Keratinocyte (primary cell): Measurements from ENCODE around the gene SPATA6L. TPM values are rescaled to one million over a fixed set of nuclear protein-coding genes. Genes with fewer than 3 reads are reported as not detected.

Experiments used
- DNase-seq: peaks from one replicate; pipeline ENCODE4 v3.0.0-alpha.2; 2011; ENCODE audit warnings: low read depth, missing footprints, low spot score
- FAIRE-seq: peaks from 2 replicates; lab custom pipeline; 2011; peaks lifted over from hg19 to GRCh38; lab: Jason Lieb, UNC
- H2AFZ ChIP-seq: 2 replicates; pipeline ENCODE4 v1.6.0; 2012; ENCODE audit warnings: low read length, control low read depth, inconsistent platforms; ENCODE audit not compliant: control insufficient read depth
- H3K27ac ChIP-seq: 2 replicates; pipeline ENCODE4 v1.5.1; 2011; ENCODE audit warnings: low read length; ENCODE audit not compliant: control insufficient read depth, insufficient read depth
- H3K27me3 ChIP-seq: 3 replicates; pipeline ENCODE4 v1.6.0; 2011; ENCODE audit warnings: low read length; ENCODE audit not compliant: control insufficient read depth, insufficient read depth; ENCODE audit errors: extremely low read depth
- H3K36me3 ChIP-seq, 2 experiments: 2 replicates in 1 of 2; 3 replicates in 1 of 2; pipeline ENCODE4 v1.5.1; 2011; ENCODE audit warnings: low read length in 2 of 2, mild to moderate bottlenecking in 1 of 2; ENCODE audit not compliant: control insufficient read depth in 2 of 2, insufficient read depth in 2 of 2; ENCODE audit errors: extremely low read depth in 1 of 2
- H3K4me1 ChIP-seq: 3 replicates; pipeline ENCODE4 v1.5.1; 2011; ENCODE audit warnings: low read length; ENCODE audit not compliant: control insufficient read depth, insufficient read depth; ENCODE audit errors: extremely low read depth
- H3K4me2 ChIP-seq: 3 replicates; pipeline ENCODE4 v1.6.0; 2011; ENCODE audit warnings: low read depth, low read length; ENCODE audit not compliant: control insufficient read depth, insufficient read depth; ENCODE audit errors: extremely low read depth
- H3K4me3 ChIP-seq, 3 experiments: fragments of 200-600 bp in 1 of 3; sonication (generic) in 1 of 3; 2 replicates in 2 of 3; 3 replicates in 1 of 3; pipeline ENCODE4 v1.5.1; 2011 to 2016; ENCODE audit warnings: low read length in 3 of 3, mild to moderate bottlenecking in 3 of 3, control low read depth in 2 of 3, inconsistent platforms in 1 of 3, low read depth in 1 of 3, mixed read lengths in 1 of 3, mixed run types in 1 of 3, moderate library complexity in 1 of 3; ENCODE audit not compliant: control insufficient read depth in 2 of 3, insufficient read depth in 2 of 3; ENCODE audit errors: extremely low read depth in 1 of 3
- H3K79me2 ChIP-seq: 2 replicates; pipeline ENCODE4 v1.6.0; 2012; ENCODE audit warnings: low read length; ENCODE audit not compliant: control insufficient read depth, insufficient read depth
- H3K9ac ChIP-seq: 3 replicates; pipeline ENCODE4 v1.6.0; 2011; ENCODE audit warnings: low read length; ENCODE audit not compliant: control insufficient read depth, insufficient read depth; ENCODE audit errors: extremely low read depth
- H3K9me1 ChIP-seq: 3 replicates; pipeline ENCODE4 v1.6.0; 2011; ENCODE audit warnings: low read length; ENCODE audit not compliant: control insufficient read depth, insufficient read depth; ENCODE audit errors: extremely low read depth
- H3K9me3 ChIP-seq: 2 replicates; pipeline ENCODE4 v1.5.1; 2012; ENCODE audit warnings: low read depth, low read length; ENCODE audit not compliant: control insufficient read depth
- H4K20me1 ChIP-seq: 3 replicates; pipeline ENCODE4 v1.6.0; 2011; ENCODE audit warnings: low read length; ENCODE audit not compliant: control insufficient read depth, insufficient read depth; ENCODE audit errors: extremely low read depth
- EZH2 ChIP-seq: IDR thresholded peaks from one replicate; pipeline ENCODE4 v1.6.1; 2012; ENCODE audit warnings: inconsistent platforms, mild to moderate bottlenecking, low read length, moderate library complexity
- dilution Hi-C: fragments of 300-500 bp; cut with MboI; formaldehyde crosslinking; loops from one replicate; pipeline ENCODE4 v1.7.0; 2020; ENCODE audit warnings: low sequenced_read_pairs; ENCODE audit not compliant: extremely low pct_ligation_motif_present
- polyA plus RNA-seq, 5 experiments: library from polyadenylated mRNA; depleted of rRNA in 3 of 5; stranded (reverse) in 3 of 5; stranded (forward) in 1 of 5; unstranded in 1 of 5; fragments of >200 nt; gene quantifications; 1 replicate in 1 of 5; 2 replicates in 3 of 5; 3 replicates in 1 of 5; pipeline versions ENCODE4 v1.2.1 to v1.2.3, GENCODE V29; 2011 to 2012; ENCODE audit warnings: missing spikeins in 2 of 5, low read depth in 1 of 5, low replicate concordance in 1 of 5
- TF ChIP-seq, protein P1 (sequence below), 3 experiments: IDR thresholded peaks in 1 of 3; conservative IDR thresholded peaks in 1 of 3; optimal IDR thresholded peaks in 1 of 3; 2 replicates in 2 of 3; 3 replicates in 1 of 3; pipeline versions ENCODE3 to v1.5.1; 2011; ENCODE audit warnings: low read length in 3 of 3, mild to moderate bottlenecking in 3 of 3, moderate library complexity in 2 of 3, control low read depth in 1 of 3, inconsistent platforms in 1 of 3; ENCODE audit not compliant: insufficient read depth in 2 of 3; ENCODE audit errors: extremely low read depth in 1 of 3

The SPATA6L gene
- polyA plus RNA-seq, 1 donor (not counting 4 experiments of a cell fraction or from before 2014, with no cell fraction given) = 0.92 TPM

DNA sequence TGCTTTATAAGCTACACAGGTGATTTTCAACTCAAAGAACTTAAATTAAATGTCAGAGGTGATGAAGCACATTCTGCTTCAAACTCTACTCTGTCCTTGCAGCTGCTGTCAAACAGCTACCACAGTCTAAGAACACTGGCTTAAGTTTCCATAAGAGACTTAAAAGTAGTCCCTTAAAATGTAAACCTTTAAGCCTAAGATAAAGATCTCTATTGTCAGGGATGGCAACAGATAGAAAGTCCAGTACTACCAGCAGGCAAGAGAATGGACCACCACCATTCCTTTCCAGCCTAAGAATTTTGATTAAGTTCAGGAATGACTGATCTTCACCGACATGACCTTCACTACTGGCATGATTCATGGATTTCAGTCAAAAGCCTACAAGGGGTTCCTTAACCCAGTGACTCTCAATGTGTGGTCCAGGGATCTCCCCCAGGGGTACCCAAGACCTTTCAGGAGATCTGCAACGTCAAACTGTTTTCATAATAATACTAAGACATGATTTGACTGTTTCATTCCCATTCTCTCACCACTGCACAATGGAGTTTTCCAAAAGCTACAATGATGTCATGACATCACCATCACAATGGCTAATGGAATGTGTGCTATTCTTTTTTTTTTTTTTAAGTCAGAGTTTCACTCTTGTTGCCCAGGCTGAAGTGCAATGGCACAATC lies 45.3 kb downstream of the SPATA6L start:
- no peak overlapping the region for H3K4me3 ChIP-seq
- FAIRE-seq (no peak), DNase-seq (no peak)
- no peak overlapping the region for H3K4me2 ChIP-seq
- H3K9me3 ChIP-seq = no peaks in the 10 kb centered on the region
- dilution Hi-C loops = no loop called here
- no peak overlapping the region for H3K9ac ChIP-seq
- H2AFZ ChIP-seq = no peak overlapping the region
- H3K79me2 ChIP-seq = no peaks in the 10 kb centered on the region
- H3K27ac ChIP-seq = no peak overlapping the region
- TF ChIP-seq, protein P1, sequence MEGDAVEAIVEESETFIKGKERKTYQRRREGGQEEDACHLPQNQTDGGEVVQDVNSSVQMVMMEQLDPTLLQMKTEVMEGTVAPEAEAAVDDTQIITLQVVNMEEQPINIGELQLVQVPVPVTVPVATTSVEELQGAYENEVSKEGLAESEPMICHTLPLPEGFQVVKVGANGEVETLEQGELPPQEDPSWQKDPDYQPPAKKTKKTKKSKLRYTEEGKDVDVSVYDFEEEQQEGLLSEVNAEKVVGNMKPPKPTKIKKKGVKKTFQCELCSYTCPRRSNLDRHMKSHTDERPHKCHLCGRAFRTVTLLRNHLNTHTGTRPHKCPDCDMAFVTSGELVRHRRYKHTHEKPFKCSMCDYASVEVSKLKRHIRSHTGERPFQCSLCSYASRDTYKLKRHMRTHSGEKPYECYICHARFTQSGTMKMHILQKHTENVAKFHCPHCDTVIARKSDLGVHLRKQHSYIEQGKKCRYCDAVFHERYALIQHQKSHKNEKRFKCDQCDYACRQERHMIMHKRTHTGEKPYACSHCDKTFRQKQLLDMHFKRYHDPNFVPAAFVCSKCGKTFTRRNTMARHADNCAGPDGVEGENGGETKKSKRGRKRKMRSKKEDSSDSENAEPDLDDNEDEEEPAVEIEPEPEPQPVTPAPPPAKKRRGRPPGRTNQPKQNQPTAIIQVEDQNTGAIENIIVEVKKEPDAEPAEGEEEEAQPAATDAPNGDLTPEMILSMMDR (optimal IDR thresholded peaks at IDR 0.05 in 1 of 3, IDR thresholded peaks at IDR 0.05 in 1 of 3, conservative IDR thresholded peaks at IDR 0.05 in 1 of 3; ENCODE audit: extremely low read depth in 1 of 3, insufficient read depth in 2 of 3, low read length in 3 of 3) = no peak
- no peak for TF ChIP-seq EZH2
- H3K9me1 ChIP-seq = no peaks in the 10 kb centered on the region
- H3K36me3 ChIP-seq = no peaks in the 10 kb centered on the region
- no peaks in the 10 kb centered on the region for H3K4me1 ChIP-seq
- no peaks in the 10 kb centered on the region for H3K27me3 ChIP-seq
- H4K20me1 ChIP-seq = no peaks in the 10 kb centered on the region

DNA sequence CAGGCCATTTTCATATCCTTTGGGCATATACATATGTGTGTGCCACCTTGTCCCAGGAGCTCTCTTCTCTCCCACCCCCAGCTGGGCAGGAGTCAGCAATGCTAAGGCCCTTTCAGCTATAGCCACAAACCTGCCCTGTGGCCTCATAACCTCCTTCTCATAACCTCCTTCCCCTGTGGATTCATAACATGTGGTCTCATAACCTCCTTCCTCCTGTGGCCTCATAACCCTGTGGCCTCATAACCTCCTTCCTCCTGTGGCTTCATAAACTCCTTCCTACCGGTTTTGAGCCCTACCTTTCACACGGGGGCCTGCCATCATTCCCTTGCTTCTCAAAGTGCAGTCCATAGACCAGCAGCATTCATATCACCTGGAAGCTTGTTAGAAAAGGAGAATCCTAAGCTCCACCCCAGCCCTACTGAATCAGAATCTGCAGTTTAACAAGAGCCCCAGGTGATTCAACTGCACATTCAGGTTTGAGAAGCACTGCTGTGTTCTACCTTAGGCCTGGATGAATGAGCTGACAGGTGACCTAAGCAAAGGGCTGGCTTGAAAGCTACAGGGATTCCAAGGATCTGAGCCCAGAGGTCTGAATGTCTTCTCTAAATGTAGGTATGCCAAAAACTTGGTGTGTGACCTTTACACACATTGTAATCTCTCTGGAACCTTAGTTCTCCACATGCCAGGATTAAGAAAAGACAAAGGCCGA lies 46.1 kb downstream of the SPATA6L start:
- Histone ChIP-seq H3K27me3 (no peaks in the 10 kb centered on the region), H2AFZ (no peak overlapping the region), H3K79me2 (no peaks in the 10 kb centered on the region), H3K27ac (no peak overlapping the region), H3K4me2 (no peak overlapping the region), H3K9me3 (no peaks in the 10 kb centered on the region), H3K4me1 (no peaks in the 10 kb centered on the region), H3K36me3 (no peaks in the 10 kb centered on the region), H4K20me1 (no peaks in the 10 kb centered on the region), H3K4me3 (no peak overlapping the region), H3K9ac (no peak overlapping the region), H3K9me1 (no peaks in the 10 kb centered on the region)
- dilution Hi-C loops = no loop called here
- no peak for FAIRE-seq
- DNase-seq = no peak
- no peak for TF ChIP-seq EZH2
- TF ChIP-seq, protein P1 (optimal IDR thresholded peaks at IDR 0.05 in 1 of 3, IDR thresholded peaks at IDR 0.05 in 1 of 3, conservative IDR thresholded peaks at IDR 0.05 in 1 of 3; ENCODE audit: extremely low read depth in 1 of 3, insufficient read depth in 2 of 3, low read length in 3 of 3) = no peak
